HG02852 (cell line): ENCODE results near the gene MACF1.
A peak's percentile ranks its signal among the peaks of the same experiment; 100 is the strongest.
"Not testable (repeated sequence)": the region's sequence is repeated elsewhere in the genome, so short reads cannot be mapped to it uniquely, and the experiment has no call there.

ENCODE experiments used
- ATAC-seq: cut with Tn5 transposase; IDR thresholded peaks from one replicate; pipeline ENCODE4 v1.9.1; 2021; ENCODE audit warnings: mild to moderate bottlenecking, moderate library complexity; ENCODE audit not compliant: unreplicated experiment

Gene MACF1

GRCh38 chr1:39507230-39507928 lies 302.9 kb downstream of the MACF1 start:
- ATAC-seq, result no peak

DNA sequence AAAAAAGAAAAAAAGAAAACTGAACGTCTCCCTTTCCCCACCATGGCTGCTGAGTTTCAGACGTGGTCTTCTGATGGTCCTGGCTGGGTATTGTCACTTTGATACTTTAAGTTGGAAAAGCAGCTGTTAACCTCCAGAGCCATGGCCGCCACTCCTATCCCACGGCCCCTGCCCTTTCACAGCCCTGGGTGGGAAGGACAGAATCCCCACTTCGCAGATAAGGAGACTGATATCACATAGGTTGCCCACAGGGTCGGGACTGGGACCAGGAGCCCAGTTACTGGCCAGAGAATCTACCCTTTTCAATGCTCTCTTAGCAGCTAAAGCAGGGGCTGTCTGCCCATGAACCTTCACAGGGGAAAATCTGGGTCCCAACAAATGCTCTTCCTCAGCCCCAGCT lies 303.8 kb downstream of the MACF1 start:
- ATAC-seq, result no peak

DNA sequence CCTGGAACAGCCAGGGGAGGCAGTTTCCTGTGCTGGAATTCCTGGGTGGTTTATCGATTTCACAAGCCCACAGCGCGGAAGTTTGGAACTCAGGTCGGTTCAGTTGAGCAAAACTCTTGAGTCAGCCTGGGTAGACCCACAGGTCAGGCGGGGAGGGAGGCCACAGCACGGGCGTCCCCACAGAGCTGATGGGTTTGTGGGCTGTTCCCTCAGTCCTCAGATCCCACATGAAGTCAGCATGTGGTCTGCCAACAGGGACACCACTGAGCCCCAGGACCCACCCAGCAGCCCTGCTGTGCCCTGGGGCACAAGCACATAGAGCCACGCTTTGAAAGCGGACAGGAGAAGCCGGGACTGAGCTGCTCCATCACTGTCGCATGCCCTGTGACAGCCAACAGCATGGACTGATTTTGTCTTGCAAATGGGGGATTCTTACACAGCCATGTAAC lies 304.4 kb downstream of the MACF1 start:
- ATAC-seq, result peak; percentile 9

DNA sequence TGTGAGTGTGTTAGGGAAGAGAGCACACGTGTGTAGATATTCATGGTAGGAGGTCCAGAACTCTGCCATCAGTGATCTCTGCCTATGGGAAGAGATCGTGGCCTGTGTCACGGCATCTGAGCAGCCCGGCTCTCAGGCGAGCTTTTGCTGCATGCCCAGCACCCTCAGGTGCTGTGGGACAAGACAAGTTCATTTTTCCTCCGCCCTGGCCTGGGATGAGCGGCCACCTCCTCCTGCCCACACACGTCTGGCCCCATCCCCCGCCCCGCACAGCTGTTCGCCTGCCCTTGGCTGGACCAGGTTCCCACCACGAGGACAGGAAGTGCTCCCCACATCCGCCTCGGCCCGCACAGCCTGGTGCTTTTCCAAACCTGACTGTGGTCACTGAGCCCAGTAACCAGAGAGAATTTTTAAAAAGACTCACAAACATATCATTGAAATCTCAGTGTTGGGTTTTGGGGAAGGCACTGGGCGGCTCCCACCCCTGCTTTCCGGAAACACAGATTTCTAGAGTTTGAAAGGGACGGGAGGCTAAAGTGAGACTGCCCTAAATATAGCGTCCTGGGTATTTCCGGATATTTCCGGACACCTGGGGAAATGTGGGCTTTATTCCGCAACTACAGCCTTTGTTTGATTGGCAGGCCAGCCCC lies 305.0 kb downstream of the MACF1 start:
- ATAC-seq, result peak; percentile 64

- ATAC-seq, result not testable (repeated sequence)
These were observed 306.2 kb downstream of the MACF1 start for GRCh38 chr1:39510570-39511186.

GRCh38 chr1:39511477-39511876 lies 307.0 kb downstream of the MACF1 start:
- ATAC-seq, result not testable (repeated sequence)

GRCh38 chr1:39512234-39512847 lies 307.8 kb downstream of the MACF1 start:
- ATAC-seq, result not testable (repeated sequence)

- not testable (repeated sequence) for ATAC-seq
These were observed 310.2 kb downstream of the MACF1 start for GRCh38 chr1:39514710-39515124.

- not testable (repeated sequence) for ATAC-seq
These were observed 310.9 kb downstream of the MACF1 start for GRCh38 chr1:39515131-39516086.

GRCh38 chr1:39516841-39517240 lies 312.3 kb downstream of the MACF1 start:
- ATAC-seq, result not testable (repeated sequence)

- ATAC-seq, result not testable (repeated sequence)
These were observed 313.4 kb downstream of the MACF1 start for GRCh38 chr1:39517936-39518335.

- ATAC-seq, result not testable (repeated sequence)
These were observed 314.9 kb downstream of the MACF1 start for GRCh38 chr1:39519376-39519775.

- ATAC-seq, result not testable (repeated sequence)
These were observed 317.7 kb downstream of the MACF1 start for GRCh38 chr1:39522221-39522620.

DNA sequence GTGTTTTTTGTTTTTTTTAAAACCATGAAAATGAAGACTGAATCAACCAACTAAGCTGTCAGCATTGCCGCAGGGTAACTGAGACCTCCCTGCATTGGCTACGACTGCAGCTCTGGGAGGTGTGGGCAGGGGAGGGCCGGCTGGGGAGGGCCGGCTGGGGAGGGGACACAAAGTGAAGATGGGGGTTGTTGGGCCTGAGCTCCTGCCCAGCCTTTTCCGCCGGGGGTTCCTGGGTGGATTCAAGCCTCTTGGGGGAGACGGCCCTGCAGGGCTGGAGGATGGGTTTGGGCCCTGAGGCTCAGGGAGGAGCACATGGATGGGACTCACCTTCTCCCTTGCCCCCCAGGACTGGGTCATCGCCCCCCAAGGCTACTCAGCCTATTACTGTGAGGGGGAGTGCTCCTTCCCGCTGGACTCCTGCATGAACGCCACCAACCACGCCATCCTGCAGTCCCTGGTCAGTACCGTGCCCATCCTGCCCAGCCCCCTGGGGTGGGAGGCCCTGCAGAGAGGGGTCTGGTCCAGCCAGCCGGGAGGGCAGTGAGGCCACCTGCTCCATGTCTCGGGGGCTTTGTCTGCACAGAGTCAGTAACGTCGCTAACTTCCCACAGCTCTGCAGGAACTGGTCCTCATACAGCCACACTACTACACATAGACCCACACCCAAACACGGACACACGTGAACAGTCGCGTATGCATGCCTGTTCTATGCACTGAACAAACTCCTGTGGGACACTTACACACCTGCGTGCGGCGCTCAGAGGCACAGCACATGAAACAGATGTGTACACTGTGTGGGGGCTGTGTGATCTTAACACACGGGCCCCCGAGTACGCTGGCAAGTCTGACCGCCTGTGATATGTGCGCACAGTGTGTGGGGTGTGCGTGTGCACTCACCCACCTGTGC lies 318.4 kb downstream of the MACF1 start:
- ATAC-seq, result no peak

DNA sequence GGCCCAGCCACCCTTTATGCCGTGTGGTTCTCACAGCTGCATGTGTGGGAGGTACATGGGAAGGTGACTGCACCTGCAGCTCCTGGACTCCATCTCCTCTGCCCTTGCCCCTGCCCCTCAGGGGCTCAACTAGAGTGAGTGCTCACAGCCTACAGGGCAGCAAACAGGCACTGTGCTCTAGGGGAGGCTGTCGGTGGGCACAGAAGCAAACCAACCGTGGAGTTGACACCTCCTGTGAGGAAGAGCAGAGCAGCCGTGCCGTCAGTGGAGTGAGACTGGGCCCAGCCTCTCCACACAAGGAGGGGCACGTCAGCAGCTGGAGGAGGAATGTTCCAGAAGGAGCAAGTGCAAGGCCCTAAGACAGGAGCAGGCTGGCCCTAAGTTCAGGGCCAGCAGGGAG lies 319.7 kb downstream of the MACF1 start:
- ATAC-seq, result no peak

DNA sequence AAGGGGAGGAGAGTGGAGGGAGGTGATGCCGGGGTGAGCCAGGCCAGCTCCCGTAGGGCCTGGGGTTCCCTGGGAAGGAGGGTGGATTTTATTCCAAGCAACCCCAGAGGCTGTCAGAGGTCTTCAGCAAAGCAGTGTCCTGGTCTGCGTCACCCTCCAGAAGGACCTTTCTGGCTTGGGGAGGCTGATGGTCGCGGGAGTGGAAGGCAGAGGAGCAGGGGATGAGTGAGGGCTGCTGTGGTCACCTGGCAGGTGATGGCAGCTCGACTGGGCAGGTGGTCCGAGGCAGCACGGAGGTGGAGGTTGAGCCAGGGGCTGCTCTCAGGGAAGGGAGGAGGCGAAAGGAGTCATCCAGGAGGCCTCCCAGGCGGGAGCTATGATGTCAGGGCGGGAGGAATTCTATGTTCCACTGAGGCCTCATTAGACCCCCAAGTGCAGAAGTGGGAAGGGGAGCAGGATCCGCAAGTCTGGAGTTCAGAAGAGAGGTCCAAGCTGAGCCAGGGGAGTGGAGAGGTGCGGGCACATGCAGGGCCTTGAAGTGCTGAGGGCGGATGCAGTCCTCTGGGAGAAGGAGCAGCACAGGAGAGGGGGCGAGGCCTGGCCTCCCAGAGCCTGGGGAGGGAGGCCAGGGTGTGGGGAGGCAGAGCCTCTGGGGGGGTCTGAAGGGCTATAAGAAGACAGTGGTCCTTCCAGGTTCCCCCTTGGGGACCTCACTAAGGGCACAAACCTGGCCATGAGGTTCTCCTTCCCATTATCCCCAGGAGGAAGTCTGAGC lies 320.3 kb downstream of the MACF1 start:
- ATAC-seq, result no peak

- ATAC-seq, result peak; percentile 82
These were observed 321.1 kb downstream of the MACF1 start for GRCh38 chr1:39525366-39526165.
